Breast epithelium (tissue), 3 donors: Measurements from ENCODE around the gene CDKN2B-AS1.

ENCODE experiments used
- CTCF ChIP-seq, 3 donors: fragments of 450-650 bp; IDR thresholded peaks; one replicate each; pipeline ENCODE4 v1.5.1; 2016 to 2017; ENCODE audit warnings: antibody characterized with exemption in 3 of 3, mild to moderate bottlenecking in 3 of 3, moderate library complexity in 3 of 3
- POLR2A ChIP-seq: fragments of 450-650 bp; IDR thresholded peaks from one replicate; pipeline ENCODE4 v1.6.1; 2016; ENCODE audit warnings: antibody characterized with exemption, mild to moderate bottlenecking, moderate library complexity

DNA sequence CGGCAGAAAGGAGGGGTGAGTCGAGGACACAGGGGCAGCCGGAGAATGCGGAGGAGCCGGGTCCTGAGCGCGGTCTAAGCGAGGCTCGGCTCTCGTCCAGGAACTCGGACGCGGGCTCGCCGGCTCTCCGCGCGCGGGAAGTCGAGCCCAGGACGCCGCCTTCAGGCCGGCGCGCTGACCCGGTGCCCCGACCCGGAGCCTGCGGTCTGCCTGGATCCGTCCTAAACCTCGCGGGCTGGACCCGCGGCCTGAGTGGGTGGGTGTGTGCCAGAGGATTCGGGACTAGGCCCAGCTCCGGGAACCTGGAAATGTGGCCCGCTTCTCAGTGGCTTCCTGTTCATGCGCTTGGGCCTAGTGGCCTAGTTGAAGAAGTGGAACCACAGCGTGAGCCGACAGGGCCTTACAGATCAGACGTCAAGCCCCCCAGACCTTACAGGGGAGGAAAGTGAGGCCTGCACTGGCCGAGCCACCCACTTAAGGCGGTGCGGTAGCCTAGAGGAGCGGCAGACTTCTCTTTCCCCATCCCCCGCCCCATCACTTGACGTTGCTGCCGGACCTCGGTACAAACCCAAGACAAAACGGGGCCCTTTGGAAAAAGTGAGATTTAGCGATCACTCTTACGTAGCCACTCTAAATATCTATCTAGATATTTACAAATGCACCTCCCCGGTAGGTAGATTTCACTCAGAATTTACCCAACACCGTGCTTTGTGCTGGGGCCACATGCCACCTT is 1.2 kb downstream of the CDKN2B-AS1 start:
- TF ChIP-seq CTCF (IDR thresholded peaks at IDR 0.05): no peak
- no peak for TF ChIP-seq POLR2A
